H1 (cell line): ENCODE measurements around the gene ENPP5. TPM values are rescaled to one million over a fixed set of nuclear protein-coding genes. Genes with fewer than 3 reads are reported as not detected.

ENCODE experiments used
- CTCF ChIA-PET: fragments of 300-600 bp; sonication (Branson Sonifier 250); formaldehyde crosslinking; loops from one replicate; lab custom pipeline; 2021; ENCODE audit not compliant: partially characterized antibody; lab: Charles Lee
- POLR2A ChIA-PET: fragments of 300-600 bp; sonication (Branson Sonifier 250); formaldehyde crosslinking; loops from one replicate; lab custom pipeline; 2021; ENCODE audit warnings: inconsistent platforms; ENCODE audit not compliant: partially characterized antibody; lab: Charles Lee
- DNase-seq, 2 experiments: peaks; one replicate each; pipeline versions ENCODE4 v3.0.0 to v3.0.0-alpha.2; 2010 to 2022; ENCODE audit warnings: low spot score in 2 of 2, low read depth in 1 of 2, mixed read lengths in 1 of 2
- FAIRE-seq: peaks from 2 replicates; lab custom pipeline; 2011; peaks lifted over from hg19 to GRCh38; lab: Jason Lieb, UNC
- H2AFZ ChIP-seq: 2 replicates; pipeline ENCODE4 v1.8.1; 2012; ENCODE audit warnings: low read length, inconsistent platforms
- H2AK5ac ChIP-seq: 2 replicates; pipeline ENCODE4 v1.6.1; 2013; ENCODE audit warnings: low read depth, low read length
- H2BK120ac ChIP-seq: replicated peaks from 2 replicates; pipeline ENCODE3; 2013; ENCODE audit warnings: low read depth, low read length, inconsistent platforms
- H2BK12ac ChIP-seq: 2 replicates; pipeline ENCODE4 v1.6.1; 2013; ENCODE audit warnings: low read depth, low read length
- H2BK15ac ChIP-seq: 2 replicates; pipeline ENCODE4 v1.6.1; 2013; ENCODE audit warnings: low read length
- H2BK20ac ChIP-seq: 2 replicates; pipeline ENCODE4 v1.6.1; 2013; ENCODE audit warnings: low read length
- H2BK5ac ChIP-seq: 2 replicates; pipeline ENCODE4 v1.6.1; 2013; ENCODE audit warnings: low read depth, low read length
- H3K14ac ChIP-seq: 2 replicates; pipeline ENCODE4 v1.6.1; 2013; ENCODE audit warnings: inconsistent platforms; ENCODE audit not compliant: insufficient read length
- H3K18ac ChIP-seq: 2 replicates; pipeline ENCODE4 v1.6.1; 2013; ENCODE audit warnings: low read length; ENCODE audit errors: extremely low read depth
- H3K23ac ChIP-seq: 2 replicates; pipeline ENCODE4 v1.6.1; 2013; ENCODE audit warnings: inconsistent platforms; ENCODE audit not compliant: insufficient read length
- H3K23me2 ChIP-seq: 2 replicates; pipeline ENCODE4 v1.6.1; 2013; ENCODE audit warnings: low read depth, low read length
- H3K27ac ChIP-seq: 2 replicates; pipeline ENCODE4 v1.6.1; 2011; ENCODE audit warnings: low read depth, low read length, inconsistent platforms
- H3K27me3 ChIP-seq, 4 experiments: replicated peaks in 1 of 4; 1 replicate in 1 of 4; 2 replicates in 3 of 4; pipeline versions ENCODE4 v1.6.1 to v1.8.1; 2011 to 2013; ENCODE audit warnings: low read length in 3 of 4, mild to moderate bottlenecking in 3 of 4, inconsistent platforms in 2 of 4, mixed read lengths in 2 of 4, moderate library complexity in 1 of 4; ENCODE audit not compliant: control insufficient read depth in 3 of 4, insufficient read depth in 3 of 4; ENCODE audit errors: extremely low read depth in 1 of 4
- H3K36me3 ChIP-seq, 4 experiments: 2 replicates each; pipeline versions ENCODE4 v1.6.1 to v1.8.1; 2011 to 2013; ENCODE audit warnings: mild to moderate bottlenecking in 4 of 4, low read length in 3 of 4, moderate library complexity in 2 of 4, control low read depth in 1 of 4, inconsistent platforms in 1 of 4; ENCODE audit not compliant: insufficient read depth in 4 of 4, control insufficient read depth in 2 of 4
- H3K4ac ChIP-seq: replicated peaks from 2 replicates; pipeline ENCODE3; 2013; ENCODE audit warnings: low read length, low read depth, mixed read lengths, inconsistent platforms; ENCODE audit not compliant: insufficient read length
- H3K4me1 ChIP-seq, 4 experiments: replicated peaks in 1 of 4; 1 replicate in 1 of 4; 2 replicates in 3 of 4; pipeline versions ENCODE4 v1.6.1 to v1.8.1; 2011 to 2013; ENCODE audit warnings: low read length in 3 of 4, inconsistent platforms in 2 of 4, mixed read lengths in 1 of 4; ENCODE audit not compliant: insufficient read depth in 4 of 4, control insufficient read depth in 3 of 4
- H3K4me2 ChIP-seq, 2 experiments: 2 replicates each; pipeline versions ENCODE4 v1.6.1 to v1.8.1; 2011 to 2013; ENCODE audit warnings: low read depth in 2 of 2, low read length in 2 of 2, control low read depth in 1 of 2, inconsistent platforms in 1 of 2, mild to moderate bottlenecking in 1 of 2; ENCODE audit not compliant: insufficient read depth in 1 of 2
- H3K4me3 ChIP-seq, 4 experiments: fragments of 200-600, 300-600 bp in 1 of 4; sonication (generic), shearing (Covaris generic), sonication (Bioruptor Twin) in 1 of 4; 2 replicates each; pipeline versions ENCODE4 v1.5.1 to v1.8.1; 2011 to 2016; ENCODE audit warnings: low read length in 4 of 4, low read depth in 3 of 4, control low read depth in 2 of 4, inconsistent platforms in 2 of 4, mild to moderate bottlenecking in 2 of 4, mixed read lengths in 1 of 4, moderate library complexity in 1 of 4; ENCODE audit not compliant: insufficient read depth in 2 of 4; ENCODE audit errors: extremely low read depth in 1 of 4
- H3K56ac ChIP-seq: replicated peaks from 2 replicates; pipeline ENCODE3; 2013; ENCODE audit warnings: low read depth, mild to moderate bottlenecking, mixed read lengths, low read length, inconsistent platforms; ENCODE audit not compliant: insufficient read length
- H3K79me1 ChIP-seq: 2 replicates; pipeline ENCODE4 v1.6.1; 2013; ENCODE audit warnings: low read depth, low read length, control low read depth
- H3K79me2 ChIP-seq, 2 experiments: 2 replicates each; pipeline versions ENCODE4 v1.6.1 to v1.8.1; 2012 to 2013; ENCODE audit warnings: low read length in 2 of 2, mild to moderate bottlenecking in 2 of 2, inconsistent platforms in 1 of 2; ENCODE audit not compliant: insufficient read depth in 2 of 2, control insufficient read depth in 1 of 2
- H3K9ac ChIP-seq, 4 experiments: replicated peaks in 1 of 4; 1 replicate in 1 of 4; 2 replicates in 3 of 4; pipeline versions ENCODE4 v1.6.1 to v1.8.1; 2011 to 2013; ENCODE audit warnings: low read depth in 3 of 4, low read length in 3 of 4, control low read depth in 2 of 4, mild to moderate bottlenecking in 2 of 4, moderate library complexity in 2 of 4, inconsistent platforms in 1 of 4; ENCODE audit errors: extremely low read depth in 1 of 4
- H3K9me3 ChIP-seq, 2 experiments: 2 replicates each; pipeline versions ENCODE4 v1.6.1 to v1.8.1; 2012 to 2013; ENCODE audit warnings: mild to moderate bottlenecking in 2 of 2, moderate library complexity in 2 of 2, control low read depth in 1 of 2, inconsistent platforms in 1 of 2, low read depth in 1 of 2, low read length in 1 of 2, mixed read lengths in 1 of 2; ENCODE audit not compliant: insufficient read depth in 2 of 2
- H4K20me1 ChIP-seq, 2 experiments: replicated peaks in 1 of 2; 2 replicates each; pipeline versions ENCODE3 to v1.8.1; 2011 to 2013; ENCODE audit warnings: inconsistent platforms in 2 of 2, low read length in 2 of 2, mild to moderate bottlenecking in 1 of 2; ENCODE audit not compliant: insufficient read depth in 2 of 2, control insufficient read depth in 1 of 2
- H4K5ac ChIP-seq: 2 replicates; pipeline ENCODE4 v1.6.1; 2013; ENCODE audit warnings: low read length, low read depth, mixed read lengths, inconsistent platforms; ENCODE audit not compliant: insufficient read length
- H4K8ac ChIP-seq: 2 replicates; pipeline ENCODE4 v1.8.0; 2013; ENCODE audit warnings: mild to moderate bottlenecking, moderate library complexity, low read length, inconsistent platforms; ENCODE audit not compliant: insufficient read depth; ENCODE audit errors: extremely low read depth
- H4K91ac ChIP-seq: replicated peaks from 2 replicates; pipeline ENCODE3; 2013; ENCODE audit warnings: low read length, mixed read lengths, inconsistent platforms; ENCODE audit not compliant: insufficient read length
- CBX5 ChIP-seq: fragments of 300-800, 300-1000 bp; sonication (generic); IDR thresholded peaks from 2 replicates; pipeline ENCODE4 v1.7.1; 2016; ENCODE audit warnings: antibody characterized with exemption, low read length, low read depth
- CTCF ChIP-seq, 3 experiments: IDR thresholded peaks; 1 replicate in 2 of 3; 2 replicates in 1 of 3; pipeline versions ENCODE4 v1.5.1 to v1.6.1; 2011; ENCODE audit warnings: low read length in 3 of 3, mild to moderate bottlenecking in 3 of 3, inconsistent platforms in 2 of 3, low read depth in 1 of 3, moderate library complexity in 1 of 3; ENCODE audit not compliant: insufficient read depth in 1 of 3; ENCODE audit errors: control extremely low read depth in 1 of 3
- JUND ChIP-seq: IDR thresholded peaks from 2 replicates; pipeline ENCODE4 v1.6.1; 2011; ENCODE audit warnings: mild to moderate bottlenecking, improper control_type of control experiment, low read length
- KDM5A ChIP-seq: fragments of 200-600 bp; IDR thresholded peaks from 2 replicates; pipeline ENCODE4 v1.7.1; 2012; ENCODE audit warnings: mild to moderate bottlenecking, low read length, inconsistent platforms, mixed read lengths
- NRF1 ChIP-seq: IDR thresholded peaks from 2 replicates; pipeline ENCODE4 v1.6.1; 2011; ENCODE audit warnings: mild to moderate bottlenecking, low read depth, low read length, improper control_type of control experiment
- SIX5 ChIP-seq: IDR thresholded peaks from 2 replicates; pipeline ENCODE4 v1.6.1; 2011; ENCODE audit warnings: mild to moderate bottlenecking, low read depth, low read length
- ZNF274 ChIP-seq: IDR thresholded peaks from 2 replicates; pipeline ENCODE4 v1.7.0; 2012; ENCODE audit warnings: low read length, borderline replicate concordance; ENCODE audit errors: extremely low read depth
- WGBS, 2 experiments: shearing (Covaris generic) in 1 of 2; methylation state at CpG; one replicate each; pipeline versions ENCODE4 v1.1.6 to v1.1.7; 2013 to 2015; ENCODE audit warnings: low lambda C conversion rate in 2 of 2, mixed read lengths in 2 of 2, inconsistent platforms in 1 of 2, low coverage in 1 of 2, missing lambda C conversion rate in 1 of 2; ENCODE audit not compliant: insufficient replicate concordance in 2 of 2, insufficient coverage in 1 of 2, insufficient read length in 1 of 2; ENCODE audit errors: extremely low coverage in 1 of 2, missing lambda C conversion rate in 1 of 2; 5-methylcytosine and 5-hydroxymethylcytosine counted together
- polyA plus RNA-seq, 7 experiments: library from polyadenylated mRNA; depleted of rRNA in 3 of 7; stranded (reverse) in 5 of 7; unstranded in 2 of 7; fragments of >200 nt in 5 of 7; fragments of 200-250 nt in 2 of 7; gene quantifications; 1 replicate in 5 of 7; 2 replicates in 1 of 7; 4 replicates in 1 of 7; pipeline versions ENCODE4 v1.2.1 to v1.2.3, GENCODE V29; 2011 to 2013; ENCODE audit warnings: missing spikeins in 2 of 7, mixed read lengths in 2 of 7
- total RNA-seq: library from RNA; stranded (reverse); fragmentation: NEBNext Ultra II Directional; extraction: Animal tissue kit (Norgen Biotek cat#: 25700); gene quantifications from 2 replicates; pipeline ENCODE4 v1.2.1, GENCODE V29; 2021
- TF ChIP-seq, protein P1 (sequence below): IDR thresholded peaks from 2 replicates; pipeline ENCODE4 v1.6.1; 2012; ENCODE audit warnings: inconsistent platforms

Gene ENPP5
- total and polyA plus RNA-seq, 2 of the 8 experiments (the other 6 are each of a cell fraction or from before 2014, with no cell fraction given): 5.1 to 7.6 TPM

GRCh38 chr6:46160102-46160501 lies 10.7 kb downstream of the ENPP5 start:
- H4K5ac ChIP-seq: no peak overlapping the region
- no peaks in the 10 kb centered on the region for H3K23me2 ChIP-seq
- no peak overlapping the region for H3K56ac ChIP-seq
- no peaks in the 10 kb centered on the region for H3K79me1 ChIP-seq
- no peaks in the 10 kb centered on the region for H4K20me1 ChIP-seq
- FAIRE-seq (no peak), DNase-seq (no peak)
- no peaks in the 10 kb centered on the region for H3K4me1 ChIP-seq
- no peak overlapping the region for H4K91ac ChIP-seq
- H3K79me2 ChIP-seq: no peaks in the 10 kb centered on the region
- H2BK5ac ChIP-seq: no peak overlapping the region
- H2BK20ac ChIP-seq: no peak overlapping the region
- no peak overlapping the region for H2AFZ ChIP-seq
- H3K36me3 ChIP-seq: peaks cover 0 to 24% (median 11%) of the 10 kb centered on the region in 4 experiments; a peak in 4 of 8 replicates
- H4K8ac ChIP-seq: no peak overlapping the region
- H3K27me3 ChIP-seq: no peaks in the 10 kb centered on the region
- no peak overlapping the region for H3K14ac ChIP-seq
- no peak overlapping the region for H2BK15ac ChIP-seq
- H3K9ac ChIP-seq: no peak overlapping the region
- no peak overlapping the region for H2BK12ac ChIP-seq
- H3K4me3 ChIP-seq: no peak overlapping the region
- H3K18ac ChIP-seq: no peak overlapping the region
- no peak overlapping the region for H3K4ac ChIP-seq
- H3K4me2 ChIP-seq: no peak overlapping the region
- CTCF ChIA-PET: no interaction called here
- no peaks in the 10 kb centered on the region; a peak in 1 of 4 replicates for H3K9me3 ChIP-seq
- no peak overlapping the region for H3K27ac ChIP-seq
- H2AK5ac ChIP-seq: no peak overlapping the region
- H2BK120ac ChIP-seq: no peak overlapping the region
- 93% methylated on average over 5 of the region's 5 CpGs; no CpG with 5 or more reads in 1 of the 2 experiments for WGBS, 2 experiments
- no peak overlapping the region for H3K23ac ChIP-seq
- POLR2A ChIA-PET: interaction anchor here (0.8 kb wide), 1 partner anchor 726 kb away, joined by 3 read pairs; no protein-coding TSS in a partner anchor
- TF ChIP-seq SIX5: no peak
- TF ChIP-seq NRF1: no peak
- TF ChIP-seq, protein P1, sequence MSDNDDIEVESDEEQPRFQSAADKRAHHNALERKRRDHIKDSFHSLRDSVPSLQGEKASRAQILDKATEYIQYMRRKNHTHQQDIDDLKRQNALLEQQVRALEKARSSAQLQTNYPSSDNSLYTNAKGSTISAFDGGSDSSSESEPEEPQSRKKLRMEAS: no peak
- no peak for TF ChIP-seq KDM5A
- TF ChIP-seq CBX5: no peak
- TF ChIP-seq JUND: no peak
- TF ChIP-seq ZNF274: no peak
- no peak for TF ChIP-seq CTCF (IDR thresholded peaks at IDR 0.05; ENCODE audit: control extremely low read depth in 1 of 3, insufficient read depth in 1 of 3, low read depth in 1 of 3, low read length in 3 of 3)
